ENCODE measurements around the gene OR52N1. TPM values are rescaled to one million over a fixed set of nuclear protein-coding genes. Genes with fewer than 3 reads are reported as not detected.

OR52N1 gene
- total RNA-seq, 2 donors from 2014 or later, result 0.23 TPM; not detected in 1

DNA sequence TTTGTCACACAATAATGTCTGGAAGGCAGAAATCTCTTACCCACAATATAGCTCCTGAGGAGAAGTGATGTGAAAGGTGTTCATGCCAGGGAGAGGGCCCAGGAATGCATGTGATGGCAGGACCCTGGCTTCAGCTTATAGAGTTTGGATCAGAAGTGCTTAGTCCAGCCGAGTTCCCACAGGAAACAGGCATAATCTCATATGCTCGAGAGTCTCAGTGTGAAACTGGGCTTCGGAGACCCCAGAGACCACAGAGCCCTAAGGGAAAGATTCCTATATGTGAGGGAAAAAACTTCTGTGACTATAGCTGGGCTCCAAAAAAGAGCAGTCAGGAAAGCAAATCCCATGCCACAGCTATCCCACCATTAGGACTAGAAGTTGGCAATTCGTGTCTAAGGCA is 7.8 kb downstream of the OR52N1 start, which contains the start of gene OR52N5:
Gene OR52N5, minus strand, starts transcription at position 101 of the 400 bp plus-strand sequence. CDS start 4,721 bp downstream, outside the sequence.
- H3K27me3 Mint-ChIP-seq (ENCODE audit: low read depth), result peaks cover 9% of the 10 kb centered on the region
- H3K27ac Mint-ChIP-seq, result no peak within 1 kb of the TSS
- no peak within 1 kb of the TSS for H3K4me3 Mint-ChIP-seq
- DNase-seq (no peak), ATAC-seq (replicated peaks in 1 of 2) (no peak)
- H3K36me3 Mint-ChIP-seq (ENCODE audit: insufficient read depth in 2 of 2), result no peaks in the 10 kb centered on the region
- H3K9me3 Mint-ChIP-seq, result no peaks in the 10 kb centered on the region
- no peaks in the 10 kb centered on the region for H3K4me1 Mint-ChIP-seq (ENCODE audit: low read depth)

DNA sequence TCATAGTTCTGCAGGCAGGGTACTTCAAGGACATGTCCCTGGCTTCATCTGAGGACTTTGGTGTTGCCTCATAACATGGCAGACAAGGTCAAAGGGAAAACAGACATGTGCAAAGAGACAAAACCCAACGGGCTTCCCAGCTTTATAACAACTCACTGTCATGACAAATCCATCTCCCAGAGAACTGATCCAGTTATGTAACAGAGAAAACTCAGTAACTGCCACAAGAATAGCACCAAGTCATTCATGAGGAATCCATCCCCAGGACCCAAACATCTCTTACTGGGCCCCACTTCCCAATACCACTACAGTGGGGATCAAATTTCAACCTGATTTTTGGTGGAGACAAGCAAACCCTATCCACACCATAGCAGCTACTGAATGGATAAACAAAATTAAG is 24.0 kb downstream of the OR52N1 start:
- H3K9me3 Mint-ChIP-seq, result no peaks in the 10 kb centered on the region
- no peaks in the 10 kb centered on the region for H3K27me3 Mint-ChIP-seq (ENCODE audit: low read depth)
- no peak overlapping the region for H3K4me3 Mint-ChIP-seq
- H3K4me1 Mint-ChIP-seq (ENCODE audit: low read depth), result no peaks in the 10 kb centered on the region
- no peak overlapping the region for H3K27ac Mint-ChIP-seq
- H3K36me3 Mint-ChIP-seq (ENCODE audit: insufficient read depth in 2 of 2), result no peaks in the 10 kb centered on the region
- no peak for DNase-seq
- no peak for ATAC-seq (replicated peaks in 1 of 2)

GRCh38 chr11:5753943-5754342 is 37.1 kb downstream of the OR52N1 start, which contains the start of gene OR52N4:
Gene OR52N4 (plus strand): TSS chr11:5754243. CDS start chr11:5754741, 498 bp downstream.
- Mint-ChIP-seq H3K4me3 (no peak within 1 kb of the TSS), H3K4me1 (ENCODE audit: low read depth) (no peaks in the 10 kb centered on the region), H3K9me3 (no peaks in the 10 kb centered on the region), H3K36me3 (ENCODE audit: insufficient read depth in 2 of 2) (no peaks in the 10 kb centered on the region), H3K27me3 (ENCODE audit: low read depth) (no peaks in the 10 kb centered on the region), H3K27ac (no peak within 1 kb of the TSS)
- ATAC-seq (replicated peaks in 1 of 2) (no peak), DNase-seq (no peak)

DNA sequence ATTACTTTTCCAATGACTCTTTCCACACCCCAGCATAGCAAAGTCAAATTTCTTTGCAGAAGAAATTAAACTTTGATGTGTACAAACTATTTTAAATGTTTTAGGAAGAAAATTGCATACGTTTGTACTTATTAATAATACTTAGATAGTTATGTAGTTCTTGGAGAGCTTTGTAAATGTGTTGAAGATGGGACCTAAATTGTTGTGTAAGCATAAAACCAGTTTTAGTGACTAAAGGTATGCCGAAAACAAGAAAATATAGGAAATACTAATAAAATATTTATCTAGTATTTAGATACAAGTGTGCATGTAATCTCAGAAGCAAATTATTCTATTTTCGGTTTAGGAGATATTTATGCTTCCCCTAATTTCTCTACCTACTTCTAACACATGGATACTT is 41.2 kb downstream of the OR52N1 start:
- DNase-seq (no peak), ATAC-seq (replicated peaks in 1 of 2) (no peak)
- H3K27ac Mint-ChIP-seq, result no peak overlapping the region
- no peaks in the 10 kb centered on the region for H3K36me3 Mint-ChIP-seq (ENCODE audit: insufficient read depth in 2 of 2)
- no peaks in the 10 kb centered on the region for H3K4me1 Mint-ChIP-seq (ENCODE audit: low read depth)
- no peak overlapping the region for H3K4me3 Mint-ChIP-seq
- H3K9me3 Mint-ChIP-seq, result peaks cover 0 to 2% of the 10 kb centered on the region in 2 donors
- H3K27me3 Mint-ChIP-seq (ENCODE audit: low read depth), result no peaks in the 10 kb centered on the region

- Mint-ChIP-seq H3K9me3 (peaks cover 2 to 4% of the 10 kb centered on the region in 2 donors), H3K36me3 (ENCODE audit: insufficient read depth in 2 of 2) (peaks cover 1 to 2% of the 10 kb centered on the region in 2 donors)
- no peak for ATAC-seq (replicated peaks in 1 of 2)
Measured at GRCh38 chr11:5746614-5747013, 44.5 kb downstream of the OR52N1 start.

GRCh38 chr11:5738431-5738830 is 52.6 kb downstream of the OR52N1 start:
- Mint-ChIP-seq H3K36me3 (ENCODE audit: insufficient read depth in 2 of 2) (peaks cover 2 to 9% of the 10 kb centered on the region in 2 donors), H3K4me3 (no peak overlapping the region), H3K4me1 (ENCODE audit: low read depth) (no peaks in the 10 kb centered on the region), H3K27ac (no peak overlapping the region), H3K9me3 (peaks cover 3 to 4% of the 10 kb centered on the region in 2 donors), H3K27me3 (ENCODE audit: low read depth) (no peaks in the 10 kb centered on the region)
- no peak for ATAC-seq (replicated peaks in 1 of 2)
- no peak for DNase-seq

More at GRCh38 chr11:5746614-5747013, 44.5 kb downstream of the OR52N1 start:
- no peaks in the 10 kb centered on the region for H3K4me1 Mint-ChIP-seq (ENCODE audit: low read depth)
- H3K27me3 Mint-ChIP-seq (ENCODE audit: low read depth), result no peaks in the 10 kb centered on the region
- H3K27ac Mint-ChIP-seq, result no peak overlapping the region
- H3K4me3 Mint-ChIP-seq, result no peak overlapping the region
- no peak for DNase-seq

DNA sequence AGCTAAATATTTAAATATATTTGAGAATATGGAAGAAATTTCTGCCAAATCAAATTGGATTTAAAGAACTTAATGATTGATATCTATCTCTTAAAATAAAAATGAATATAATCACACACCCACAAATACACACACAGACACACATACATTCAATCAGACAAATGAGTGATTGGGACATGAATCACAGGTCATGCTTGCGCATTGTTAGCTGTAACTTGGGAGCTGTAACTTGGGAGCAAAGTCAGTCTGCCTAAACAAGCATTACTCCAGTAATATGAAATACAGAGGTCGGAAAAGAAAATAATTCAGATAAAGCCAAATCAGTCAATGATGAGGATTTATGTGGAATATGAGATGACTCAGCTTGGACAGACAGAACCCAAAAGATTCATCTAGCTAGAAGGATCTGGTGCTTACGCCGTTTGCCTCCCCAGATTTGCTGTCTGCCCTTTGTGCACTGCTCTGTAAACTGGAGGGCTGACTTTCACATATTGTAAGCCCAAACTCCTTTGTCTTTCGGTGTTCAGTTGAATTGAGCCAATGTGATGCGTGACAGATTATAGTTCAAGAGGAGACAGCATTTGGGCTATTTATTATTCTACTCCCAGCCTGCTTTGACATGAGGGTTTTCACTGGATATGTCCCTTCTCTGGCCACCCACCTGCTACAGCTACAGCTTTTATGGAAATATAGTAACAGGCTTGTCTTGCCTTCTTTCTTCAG is 53.2 kb downstream of the OR52N1 start:
- Mint-ChIP-seq H3K27me3 (ENCODE audit: low read depth) (no peaks in the 10 kb centered on the region), H3K4me3 (no peak overlapping the region)

DNA sequence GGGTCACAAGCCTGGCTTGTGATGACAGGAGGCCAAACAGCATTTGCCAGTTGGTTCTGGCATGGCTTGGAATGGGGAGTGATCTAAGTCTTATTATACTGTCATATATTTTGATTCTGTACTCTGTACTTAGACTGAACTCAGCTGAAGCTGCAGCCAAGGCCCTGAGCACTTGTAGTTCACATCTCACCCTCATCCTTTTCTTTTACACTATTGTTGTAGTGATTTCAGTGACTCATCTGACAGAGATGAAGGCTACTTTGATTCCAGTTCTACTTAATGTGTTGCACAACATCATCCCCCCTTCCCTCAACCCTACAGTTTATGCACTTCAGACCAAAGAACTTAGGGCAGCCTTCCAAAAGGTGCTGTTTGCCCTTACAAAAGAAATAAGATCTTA is 54.0 kb downstream of the OR52N1 start:
- DNase-seq, result no peak
- peaks cover 3 to 4% of the 10 kb centered on the region in 2 donors for H3K9me3 Mint-ChIP-seq
- ATAC-seq (replicated peaks in 1 of 2), result no peak
- no peak overlapping the region for H3K27ac Mint-ChIP-seq
- peaks cover 2 to 9% of the 10 kb centered on the region in 2 donors for H3K36me3 Mint-ChIP-seq (ENCODE audit: insufficient read depth in 2 of 2)
- H3K4me1 Mint-ChIP-seq (ENCODE audit: low read depth), result no peaks in the 10 kb centered on the region
- no peak overlapping the region for H3K4me3 Mint-ChIP-seq
- no peaks in the 10 kb centered on the region for H3K27me3 Mint-ChIP-seq (ENCODE audit: low read depth)

More for the DNA sequence above, 53.2 kb downstream of the OR52N1 start:
- Mint-ChIP-seq H3K4me1 (ENCODE audit: low read depth) (no peaks in the 10 kb centered on the region), H3K9me3 (peaks cover 3 to 4% of the 10 kb centered on the region in 2 donors), H3K36me3 (ENCODE audit: insufficient read depth in 2 of 2) (peaks cover 2 to 9% of the 10 kb centered on the region in 2 donors), H3K27ac (no peak overlapping the region)
- ATAC-seq (replicated peaks in 1 of 2) (no peak), DNase-seq (no peak)

Other genes starting within 250 kb of the OR52N1 start
- not detected for gene OR52H1, start 242.7 kb downstream of the OR52N1 start, total RNA-seq
- gene OR52B6, start 210.4 kb downstream of the OR52N1 start, total RNA-seq, result not detected
- gene TRIM6, start 194.6 kb downstream of the OR52N1 start, total RNA-seq, result 1 to 10 TPM in 1 of 2 donors, not detected in 1; 1.6 TPM
- gene TRIM34, start 166.3 kb downstream of the OR52N1 start, total RNA-seq, result 10 to 100 TPM in 1 of 2 donors, 1 to 10 TPM in 1; 9.0 to 10.7 TPM
- gene TRIM5, start 106.2 kb downstream of the OR52N1 start, total RNA-seq, result 10 to 100 TPM; 12.9 to 19.4 TPM
- 100 to 1,000 TPM; 159 to 180 TPM for gene TRIM22, start 101.5 kb downstream of the OR52N1 start, total RNA-seq
- gene OR56B1, start 54.8 kb downstream of the OR52N1 start, total RNA-seq, result under 1 TPM; 0.24 to 0.56 TPM
- gene OR52N4, start 37.0 kb downstream of the OR52N1 start, total RNA-seq, result 1 to 10 TPM; 1.4 to 2.4 TPM
- not detected for gene OR52N5, start 7.9 kb downstream of the OR52N1 start, total RNA-seq
- not detected for gene OR52N2, start 17.7 kb upstream of the OR52N1 start, total RNA-seq
- not detected for gene OR52E6, start 50.6 kb upstream of the OR52N1 start, total RNA-seq
- not detected for gene OR52E8, start 66.4 kb upstream of the OR52N1 start, total RNA-seq
- not detected for gene OR52E4, start 89.4 kb upstream of the OR52N1 start, total RNA-seq
- not detected for gene OR52E5, start 101.9 kb upstream of the OR52N1 start, total RNA-seq
- not detected for gene OR56A3, start 151.0 kb upstream of the OR52N1 start, total RNA-seq
- gene OR56A5, start 177.2 kb upstream of the OR52N1 start, total RNA-seq, result not detected
- not detected for gene OR52L1, start 195.7 kb upstream of the OR52N1 start, total RNA-seq
- not detected for gene OR56A4, start 215.7 kb upstream of the OR52N1 start, total RNA-seq
- gene OR56A1, start 239.5 kb upstream of the OR52N1 start, total RNA-seq, result not detected